HG03103 (cell line): ENCODE results near the gene PLD2.
"Not testable (repeated sequence)": the region's sequence is repeated elsewhere in the genome, so short reads cannot be mapped to it uniquely, and the experiment has no call there.

Source experiments
- ATAC-seq: cut with Tn5 transposase; IDR thresholded peaks from one replicate; pipeline ENCODE4 v1.9.1; 2021; ENCODE audit warnings: low read depth; ENCODE audit not compliant: unreplicated experiment

Gene PLD2

DNA sequence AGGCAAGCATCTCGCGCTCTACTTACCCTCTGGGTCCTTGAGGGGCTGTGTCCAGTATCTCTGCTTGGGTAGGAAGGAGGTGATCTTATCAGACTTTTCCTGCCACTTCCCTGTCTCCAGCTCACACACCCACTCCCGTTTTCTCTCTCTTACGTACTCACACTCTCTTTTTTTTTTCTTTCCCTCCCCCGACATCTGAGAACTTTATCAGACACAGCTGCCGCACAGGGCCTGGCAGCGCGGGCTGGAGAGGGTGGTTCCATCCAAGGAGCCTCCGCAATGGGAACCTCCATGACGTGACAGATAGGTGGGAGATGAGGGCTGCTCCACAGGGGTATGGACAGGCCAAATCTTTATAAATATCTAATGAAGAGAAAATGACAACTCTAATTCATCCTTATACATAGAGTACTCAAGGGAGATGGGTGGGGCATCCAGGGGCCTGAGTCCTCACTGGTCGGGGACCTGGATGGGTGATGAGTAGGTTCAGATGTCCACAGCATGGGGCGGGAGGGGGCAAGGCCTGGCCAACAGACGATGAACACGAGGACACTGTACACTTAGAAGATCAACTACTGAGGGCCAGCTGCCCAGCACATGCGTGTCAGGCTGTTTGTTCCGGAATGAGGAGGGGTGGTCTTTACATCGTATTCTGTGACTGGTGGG is 49.5 kb downstream of the PLD2 start:
- no peak for ATAC-seq

DNA sequence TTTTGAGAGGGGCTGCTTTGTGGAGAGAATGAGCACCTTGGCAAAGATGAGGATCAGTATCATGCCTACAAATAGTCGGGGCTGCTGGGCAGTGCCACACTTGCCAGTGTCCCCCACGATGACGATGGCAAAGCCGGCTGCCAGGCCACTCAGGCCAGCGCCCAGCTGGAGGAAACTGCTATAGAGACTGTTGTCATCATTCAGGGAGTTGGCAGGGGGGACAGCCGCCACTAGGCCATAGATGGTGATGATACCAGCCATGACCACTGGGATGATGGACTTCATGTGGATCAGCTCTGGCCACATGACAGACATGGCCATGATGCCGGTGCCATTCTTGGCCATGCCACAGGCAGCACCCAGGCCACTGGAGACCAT is 50.0 kb downstream of the PLD2 start:
- ATAC-seq: no peak

- ATAC-seq: not testable (repeated sequence)
Measured at GRCh38 chr17:4857347-4857746, 50.4 kb downstream of the PLD2 start.

DNA sequence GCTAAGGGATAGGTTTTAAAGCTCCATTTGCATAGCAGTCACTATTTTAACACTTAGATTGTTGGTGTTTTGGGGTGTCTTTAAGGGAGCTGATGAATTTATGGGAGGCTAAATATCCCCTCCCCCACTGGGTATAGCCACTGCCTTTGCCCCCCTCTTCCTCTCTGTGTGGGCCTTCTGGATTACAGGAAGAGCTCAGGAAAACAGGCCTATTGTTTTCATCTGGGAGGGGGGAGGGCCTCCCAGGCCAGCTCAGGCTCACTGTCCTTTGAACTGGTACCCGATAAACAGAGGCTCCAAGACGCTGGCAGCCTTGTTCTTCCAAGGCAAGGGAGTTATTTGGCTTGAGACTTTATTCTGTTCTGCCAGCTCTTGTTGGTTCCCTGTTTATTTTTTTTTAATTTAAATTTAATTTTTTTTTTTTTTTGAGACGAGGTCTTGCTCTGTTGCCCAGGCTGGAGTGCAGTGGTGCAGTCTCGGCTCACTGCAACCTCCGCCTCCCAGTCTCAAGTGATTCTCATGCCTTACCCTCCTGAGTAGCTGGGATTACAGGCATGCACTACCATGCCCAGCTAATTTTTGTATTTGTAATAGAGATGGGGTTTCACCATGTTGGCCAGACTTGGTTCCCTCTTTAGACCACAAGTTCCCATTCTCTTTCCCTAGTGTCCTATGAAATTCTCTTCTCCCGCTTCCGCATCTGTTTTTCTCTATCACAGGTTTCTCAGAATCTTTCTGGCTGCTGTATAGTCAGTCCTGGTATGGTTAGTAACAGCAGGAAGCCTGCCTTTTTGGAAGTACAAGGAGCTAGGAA is 51.3 kb downstream of the PLD2 start:
- ATAC-seq: no peak

DNA sequence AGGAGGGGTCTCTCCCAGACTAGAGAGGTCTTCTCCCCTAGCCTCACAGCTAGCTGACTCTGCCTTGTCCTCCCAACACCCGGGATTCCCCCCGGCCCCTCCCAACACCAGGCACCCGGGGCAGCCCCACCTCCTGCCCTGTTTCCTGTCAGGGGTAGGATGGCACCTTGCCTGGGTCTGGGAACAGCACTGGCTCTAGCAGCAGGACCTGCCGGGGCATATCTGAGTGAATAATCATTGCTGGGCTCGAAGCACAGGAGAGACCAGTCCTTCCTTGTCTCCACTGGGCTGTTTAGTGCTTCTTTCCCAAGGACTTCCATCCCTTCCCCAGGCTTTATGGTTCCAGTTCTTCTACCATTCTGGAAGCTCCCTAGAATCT is 51.9 kb downstream of the PLD2 start:
- no peak for ATAC-seq

GRCh38 chr17:4859816-4860625 is 53.1 kb downstream of the PLD2 start:
- no peak for ATAC-seq

- no peak for ATAC-seq
Measured at GRCh38 chr17:4860651-4861050, 53.7 kb downstream of the PLD2 start.

DNA sequence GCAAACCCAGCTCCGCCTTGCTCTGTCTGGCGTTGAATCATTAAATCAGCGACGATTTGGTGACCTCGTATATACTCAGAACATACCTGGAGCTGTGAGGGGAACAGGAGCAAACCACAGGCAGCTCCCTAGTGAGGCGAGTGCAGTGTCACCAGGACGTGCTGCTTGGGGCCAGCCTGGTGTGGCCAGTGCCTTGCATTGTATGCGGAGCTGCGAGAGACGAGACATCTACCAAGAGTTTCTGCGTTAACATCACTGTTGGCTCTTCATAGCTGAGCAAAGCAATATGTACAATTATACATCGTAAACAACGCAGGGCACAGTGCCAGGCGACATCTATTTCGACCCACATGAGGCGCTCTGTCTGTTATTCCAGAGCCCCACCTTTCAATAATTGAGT is 54.1 kb downstream of the PLD2 start:
- ATAC-seq: no peak

DNA sequence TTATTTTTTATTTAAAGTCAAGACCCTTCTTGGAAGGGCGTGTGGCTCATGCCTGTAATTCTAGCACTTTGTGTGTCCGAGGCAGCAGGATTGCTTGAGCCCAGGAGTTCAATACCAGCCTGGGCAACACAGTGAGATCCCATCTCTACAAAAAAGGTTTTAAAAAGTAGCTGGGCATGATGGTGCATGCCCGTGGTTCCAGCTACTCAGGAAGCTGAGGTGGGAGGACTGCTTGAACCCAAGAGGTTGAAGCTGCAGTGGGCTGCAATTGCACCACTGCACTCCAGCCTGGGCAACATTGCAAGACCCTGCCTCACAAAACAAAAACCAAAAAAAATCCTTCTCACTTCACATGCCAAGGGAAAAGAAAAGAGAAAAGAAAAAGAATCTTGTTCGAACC is 55.8 kb downstream of the PLD2 start:
- ATAC-seq: no peak

DNA sequence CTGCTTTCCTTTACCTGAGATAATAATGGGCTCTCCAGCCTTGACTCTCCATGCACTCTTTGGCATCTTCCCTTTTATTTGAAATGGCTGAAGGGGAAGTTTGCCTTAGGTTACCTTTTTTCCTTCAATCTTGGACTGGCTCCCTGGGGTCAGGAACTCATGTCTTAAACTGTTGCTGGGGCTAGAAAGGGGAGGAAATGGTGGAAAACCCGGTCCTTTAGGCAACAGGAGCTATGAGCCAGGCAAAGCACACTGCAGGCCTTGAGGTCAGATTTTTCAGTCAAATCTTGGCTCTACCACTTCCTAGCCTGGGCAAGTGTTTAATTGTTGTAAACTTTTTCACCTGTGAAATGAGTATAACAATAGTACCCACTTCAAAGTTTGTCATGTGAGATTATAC is 56.4 kb downstream of the PLD2 start:
- ATAC-seq: no peak

GRCh38 chr17:4867535-4867934 is 60.6 kb downstream of the PLD2 start:
- not testable (repeated sequence) for ATAC-seq

DNA sequence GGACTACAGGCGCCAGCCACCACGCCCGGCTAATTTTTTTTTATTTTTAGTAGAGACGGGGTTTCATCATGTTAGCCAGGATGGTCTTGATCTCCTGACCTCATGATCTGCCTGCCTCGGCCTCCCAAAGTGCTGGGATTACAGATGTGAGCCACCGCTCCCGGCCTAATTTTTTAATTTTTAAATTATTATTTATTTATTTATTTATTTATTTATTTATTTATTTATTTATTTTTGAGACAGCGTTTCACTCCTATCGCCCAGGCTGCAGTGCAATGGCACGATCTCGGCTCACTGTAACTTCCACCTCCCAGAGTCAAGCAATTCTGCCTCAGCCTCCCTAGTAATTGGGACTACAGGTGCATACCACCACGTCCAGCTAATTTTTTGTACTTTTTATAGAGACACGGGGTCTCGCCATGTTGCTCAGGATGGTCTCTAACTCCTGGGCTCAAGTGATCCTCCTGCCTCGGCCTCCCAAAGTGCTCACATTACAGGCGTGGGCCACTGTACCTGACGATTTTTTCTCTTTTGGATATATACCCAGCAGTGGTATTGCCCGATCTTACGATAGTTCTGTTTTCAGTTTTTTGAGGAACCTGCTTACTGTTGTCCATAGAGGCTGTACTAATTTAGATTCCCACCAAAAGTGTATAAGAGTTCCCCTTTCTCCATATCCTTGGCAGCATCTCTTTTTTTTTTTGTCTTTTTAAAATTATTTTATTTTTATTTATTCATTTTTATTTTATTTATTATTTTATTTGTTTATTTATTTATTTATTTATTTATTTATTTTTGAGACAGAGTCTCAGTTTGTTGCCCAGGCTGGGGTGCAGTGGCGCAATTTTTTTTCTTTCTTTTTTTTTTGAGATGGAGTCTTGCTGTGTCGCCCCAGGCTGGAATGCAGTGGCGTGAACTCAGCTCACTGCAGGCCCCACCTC is 62.4 kb downstream of the PLD2 start:
- not testable (repeated sequence) for ATAC-seq

DNA sequence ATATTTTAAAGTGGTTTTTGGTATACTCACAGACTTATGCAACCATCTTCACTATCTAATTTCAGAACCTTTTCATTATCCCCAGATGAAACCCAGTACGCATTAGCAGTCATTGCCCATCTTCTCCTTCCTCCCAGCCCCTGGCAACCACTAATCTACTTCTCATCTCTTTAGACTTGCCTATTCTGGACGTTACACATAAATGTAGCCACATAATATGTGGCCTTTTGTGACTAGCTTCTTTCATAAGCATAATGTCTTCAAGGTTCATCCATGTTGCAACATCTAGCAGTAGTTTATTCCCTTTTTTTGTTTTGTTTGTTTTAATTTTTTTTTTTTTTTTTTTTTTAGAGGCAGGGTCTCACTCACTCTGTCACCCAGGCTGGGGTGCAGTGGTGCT is 63.9 kb downstream of the PLD2 start:
- ATAC-seq: no peak

DNA sequence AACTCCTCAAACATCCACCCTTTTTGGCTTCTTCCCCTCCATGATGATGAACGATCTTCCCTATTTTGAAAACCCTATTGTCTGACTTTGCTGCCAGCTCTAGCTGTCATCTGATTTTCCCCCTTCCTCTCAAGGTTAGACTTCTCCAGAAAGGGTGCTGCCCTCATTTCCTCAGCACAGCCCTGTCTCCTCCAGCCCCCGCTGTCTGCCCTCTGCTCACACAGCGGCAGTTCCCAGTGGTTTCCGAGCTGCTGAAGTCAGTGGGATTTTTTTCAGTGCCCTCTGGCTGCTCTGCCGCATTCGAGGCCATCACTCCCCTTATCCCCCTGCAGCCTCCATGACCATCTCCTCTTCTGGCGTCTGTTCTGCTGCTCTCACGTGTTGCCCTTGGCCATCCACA is 65.8 kb downstream of the PLD2 start:
- ATAC-seq: no peak
